IMR-90 (cell line): ENCODE measurements around the gene RPUSD1. TPM values are rescaled to one million over a fixed set of nuclear protein-coding genes. Genes with fewer than 3 reads are reported as not detected.

ENCODE experiments used
- ATAC-seq: fragments of 200-7000 bp; cut with Tn5 transposase; 2 replicates; pipeline ENCODE4 v1.9.1; 2020; ENCODE audit warnings: low read depth, mild to moderate bottlenecking, moderate library complexity
- BruUV-seq: library from RNA; stranded (reverse); fragments of 400-500 nt; replicated peaks from 2 replicates; lab custom pipeline; 2021; lab: Mats Ljungman, UMichigan
- CTCF ChIA-PET: fragments of 300-600 bp; formaldehyde crosslinking; extraction: SDS; loops from one replicate; lab custom pipeline; 2021; ENCODE audit warnings: antibody characterized with exemption; lab: Yijun Ruan, JAX
- POLR2A ChIA-PET: fragments of 300-600 bp; sonication (Branson Sonifier 250); formaldehyde crosslinking; loops from one replicate; lab custom pipeline; 2022; ENCODE audit warnings: antibody characterized with exemption; ENCODE audit not compliant: unreplicated experiment; lab: Charles Lee
- DNase-seq: peaks from one replicate; pipeline ENCODE4 v3.0.0; 2013
- H2AFZ ChIP-seq: replicated peaks from 2 replicates; pipeline ENCODE3; 2013; ENCODE audit warnings: low read length, mild to moderate bottlenecking; ENCODE audit not compliant: poor library complexity
- H2AK5ac ChIP-seq: 2 replicates; pipeline ENCODE4 v1.6.1; 2013; ENCODE audit warnings: low read depth, low read length, inconsistent platforms
- H2AK9ac ChIP-seq: replicated peaks from 2 replicates; pipeline ENCODE3; 2013; ENCODE audit warnings: mild to moderate bottlenecking, low read depth, low read length, moderate library complexity; ENCODE audit not compliant: poor library complexity
- H2BK120ac ChIP-seq: 2 replicates; pipeline ENCODE4 v1.6.1; 2013; ENCODE audit warnings: low read depth, low read length, inconsistent platforms
- H2BK15ac ChIP-seq: 3 replicates; pipeline ENCODE4 v1.6.1; 2013; ENCODE audit warnings: low read depth, low read length, inconsistent platforms
- H2BK20ac ChIP-seq: 2 replicates; pipeline ENCODE4 v1.6.1; 2013; ENCODE audit warnings: low read depth, mild to moderate bottlenecking, inconsistent platforms, low read length, moderate library complexity
- H2BK5ac ChIP-seq: 2 replicates; pipeline ENCODE4 v1.6.1; 2013; ENCODE audit warnings: mild to moderate bottlenecking, low read depth, low read length, inconsistent platforms; ENCODE audit not compliant: poor library complexity, severe bottlenecking
- H3K14ac ChIP-seq: replicated peaks from 2 replicates; pipeline ENCODE4 v1.6.1; 2013; ENCODE audit warnings: low read depth, low read length, inconsistent platforms
- H3K18ac ChIP-seq: 2 replicates; pipeline ENCODE4 v1.6.1; 2013; ENCODE audit warnings: low read depth, low read length, control low read depth
- H3K23ac ChIP-seq: 2 replicates; pipeline ENCODE4 v1.6.1; 2013; ENCODE audit warnings: low read depth, low read length, inconsistent platforms
- H3K27ac ChIP-seq: 2 replicates; pipeline ENCODE4 v1.5.1; 2013; ENCODE audit warnings: mild to moderate bottlenecking, control low read depth, low read length; ENCODE audit not compliant: insufficient read depth
- H3K27me3 ChIP-seq: 2 replicates; pipeline ENCODE4 v1.6.1; 2013; ENCODE audit warnings: low read length; ENCODE audit not compliant: control insufficient read depth, insufficient read depth
- H3K36me3 ChIP-seq: 2 replicates; pipeline ENCODE4 v1.6.1; 2013; ENCODE audit warnings: low read length, mixed read lengths; ENCODE audit not compliant: control insufficient read depth, insufficient read depth
- H3K4ac ChIP-seq: 2 replicates; pipeline ENCODE4 v1.6.1; 2013; ENCODE audit warnings: low read depth, low read length, inconsistent platforms
- H3K4me1 ChIP-seq: 2 replicates; pipeline ENCODE4 v1.6.1; 2013; ENCODE audit warnings: low read length, mixed read lengths; ENCODE audit not compliant: control insufficient read depth, insufficient read depth
- H3K4me2 ChIP-seq: 2 replicates; pipeline ENCODE4 v1.6.1; 2013; ENCODE audit warnings: low read depth, mild to moderate bottlenecking, control low read depth, low read length, moderate library complexity
- H3K4me3 ChIP-seq: 2 replicates; pipeline ENCODE4 v1.5.1; 2013; ENCODE audit warnings: low read depth, mild to moderate bottlenecking, control low read depth, low read length, moderate library complexity; ENCODE audit not compliant: insufficient read depth
- H3K56ac ChIP-seq: 2 replicates; pipeline ENCODE4 v1.6.1; 2013; ENCODE audit warnings: low read length, inconsistent platforms; ENCODE audit not compliant: insufficient read depth; ENCODE audit errors: extremely low read depth
- H3K79me1 ChIP-seq, 2 experiments: 2 replicates each; pipeline ENCODE4 v1.6.1; 2013; ENCODE audit warnings: low read length in 2 of 2, inconsistent platforms in 1 of 2, low read depth in 1 of 2
- H3K9ac ChIP-seq: 2 replicates; pipeline ENCODE4 v1.6.1; 2013; ENCODE audit warnings: low read depth, low read length, control low read depth
- H3K9me1 ChIP-seq: 2 replicates; pipeline ENCODE4 v1.6.1; 2013; ENCODE audit warnings: low read length, inconsistent platforms; ENCODE audit not compliant: insufficient read depth
- H3K9me3 ChIP-seq: 2 replicates; pipeline ENCODE4 v1.6.1; 2013; ENCODE audit warnings: low read length; ENCODE audit not compliant: control insufficient read depth, insufficient read depth
- H4K20me1 ChIP-seq: 2 replicates; pipeline ENCODE4 v1.6.1; 2013; ENCODE audit warnings: low read length, inconsistent platforms; ENCODE audit not compliant: insufficient read depth
- H4K5ac ChIP-seq: 2 replicates; pipeline ENCODE4 v1.6.1; 2013; ENCODE audit warnings: mild to moderate bottlenecking, low read depth, low read length, control low read depth
- H4K8ac ChIP-seq, 2 experiments: 2 replicates each; pipeline ENCODE4 v1.6.1; 2013; ENCODE audit warnings: low read depth in 2 of 2, low read length in 2 of 2, control low read depth in 1 of 2, inconsistent platforms in 1 of 2
- H4K91ac ChIP-seq: 2 replicates; pipeline ENCODE4 v1.6.1; 2013; ENCODE audit warnings: low read depth, low read length, inconsistent platforms; ENCODE audit not compliant: insufficient read depth
- BHLHE40 ChIP-seq: fragments of 150-350 bp; IDR thresholded peaks from 2 replicates; pipeline ENCODE4 v1.6.1; 2016; ENCODE audit warnings: mild to moderate bottlenecking, low read depth, low read length
- POLR2A ChIP-seq: IDR thresholded peaks from 2 replicates; pipeline ENCODE4 v1.6.1; 2012; ENCODE audit warnings: mild to moderate bottlenecking, low read depth, low read length
- WGBS, 2 experiments: methylation state at CpG; one replicate each; pipeline versions ENCODE4 v1.1.5 to v1.1.7; 2013; ENCODE audit warnings: missing lambda C conversion rate in 2 of 2; ENCODE audit not compliant: insufficient read length in 1 of 2; ENCODE audit errors: extremely low coverage in 2 of 2; 5-methylcytosine and 5-hydroxymethylcytosine counted together
- dilution Hi-C: fragments of 300-500 bp; cut with HindIII; formaldehyde crosslinking; loops from one replicate; pipeline ENCODE4 v1.14.3; 2018; ENCODE audit warnings: low sequenced_read_pairs; ENCODE audit not compliant: unreplicated experiment
- in situ Hi-C: fragments of 300-500 bp; cut with MboI; formaldehyde crosslinking; loops from 3 replicates; pipeline ENCODE4 v1.14.3; 2019; ENCODE audit warnings: low sequenced_read_pairs, inconsistent platforms, mixed read lengths
- intact Hi-C: fragments of 100-400 bp; cut with micrococcal nuclease; formaldehyde crosslinking; loops from 2 replicates; pipeline ENCODE4 v1.10.0; 2022
- polyA plus RNA-seq, 3 experiments: library from polyadenylated mRNA; depleted of rRNA; stranded (reverse); fragments of >200 nt; gene quantifications; 2 replicates each; pipeline ENCODE4 v1.2.3, GENCODE V29; 2012; ENCODE audit warnings: low replicate concordance in 1 of 3
- total RNA-seq: library from RNA; depleted of rRNA; stranded (reverse); fragments of >200 nt; gene quantifications from 2 replicates; pipeline ENCODE4 v1.2.3, GENCODE V29; 2012

The RPUSD1 gene
- total and polyA plus RNA-seq, 2 of the 4 experiments (the other 2 are of a cell fraction): 13.1 to 32.3 TPM

DNA sequence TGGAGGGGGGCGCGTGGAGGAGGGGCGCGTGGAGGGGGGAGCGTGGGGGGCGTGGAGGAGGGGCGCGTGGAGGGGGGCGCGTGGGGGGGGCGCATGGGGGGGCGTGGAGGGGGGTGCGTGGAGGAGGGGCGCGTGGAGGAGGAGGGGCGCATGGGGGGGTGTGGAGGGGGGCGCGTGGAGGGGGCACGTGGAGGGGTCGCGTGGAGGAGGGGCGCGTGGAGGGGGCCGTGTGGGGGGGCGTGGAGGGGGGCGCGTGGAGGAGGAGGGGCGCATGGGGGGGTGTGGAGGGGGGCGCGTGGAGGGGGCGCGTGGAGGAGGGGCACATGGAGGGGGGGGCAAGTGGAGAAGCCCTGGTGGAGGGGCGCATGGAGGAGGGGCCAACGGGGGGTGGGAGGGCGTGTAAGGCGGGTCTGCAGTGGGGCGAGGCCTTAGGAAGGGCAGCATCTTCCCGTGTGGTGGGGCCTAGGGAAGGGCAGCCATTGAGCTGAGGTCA, 20.4 kb downstream of the RPUSD1 start:
- Histone ChIP-seq H4K20me1 (no peaks in the 10 kb centered on the region), H3K9me3 (no peaks in the 10 kb centered on the region), H3K14ac (no peak overlapping the region), H3K79me1 (no peaks in the 10 kb centered on the region), H3K36me3 (no peaks in the 10 kb centered on the region), H3K4me2 (no peak overlapping the region), H4K5ac (no peak overlapping the region), H4K91ac (no peak overlapping the region), H2AK9ac (no peak overlapping the region), H3K4me1 (no peaks in the 10 kb centered on the region), H3K23ac (no peak overlapping the region), H3K56ac (no peak overlapping the region), H3K27ac (no peak overlapping the region), H2BK20ac (no peak overlapping the region), H2BK120ac (no peak overlapping the region), H3K4me3 (no peak overlapping the region), H3K27me3 (no peaks in the 10 kb centered on the region), H2AFZ (no peak overlapping the region), H3K18ac (no peak overlapping the region), H2BK15ac (no peak overlapping the region), H3K4ac (no peak overlapping the region), H3K9ac (no peak overlapping the region), H3K9me1 (no peaks in the 10 kb centered on the region), H2BK5ac (no peak overlapping the region), H4K8ac (no peak overlapping the region), H2AK5ac (no peak overlapping the region)
- intact Hi-C loops: no loop called here
- WGBS, 2 experiments: 67% methylated on average over 4 of the region's 38 CpGs; no CpG with 5 or more reads in 1 of the 2 experiments
- dilution Hi-C loops: no loop called here
- ChIA-PET POLR2A (no interaction called here), CTCF (no interaction called here)
- ATAC-seq (no peak), DNase-seq (no peak)
- no TSS peak for BruUV-seq
- TF ChIP-seq POLR2A (no peak), BHLHE40 (no peak)
- in situ Hi-C loops: no loop called here
